Limb (tissue), 2 donors: Measurements from ENCODE around the gene ANKRD44.

Experiments
- DNase-seq, 2 donors: peaks; one replicate each; pipeline ENCODE4 v3.0.0-alpha.2; 2016; ENCODE audit errors: extremely low spot score in 2 of 2

The ANKRD44 gene

DNA sequence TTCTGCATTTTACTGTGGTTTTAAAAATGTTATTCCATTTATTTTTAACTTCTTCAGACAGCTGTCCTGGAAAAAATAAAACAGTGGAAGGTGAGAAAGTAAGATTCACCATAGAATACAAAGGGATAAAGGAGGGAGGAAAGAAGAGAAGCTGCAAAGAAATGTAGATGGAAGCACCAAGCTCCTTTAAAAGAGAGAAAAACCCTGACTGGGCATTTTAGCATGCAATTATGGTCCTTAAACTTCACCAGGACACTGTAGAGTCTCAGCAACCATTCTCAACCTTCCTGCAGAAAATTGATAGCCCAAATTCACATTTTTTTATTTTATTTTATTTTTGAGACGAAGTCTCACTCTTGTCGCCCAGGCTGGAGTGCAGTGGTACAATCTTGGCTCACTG lies 11.6 kb upstream of the ANKRD44 start:
- DNase-seq = no peak

DNA sequence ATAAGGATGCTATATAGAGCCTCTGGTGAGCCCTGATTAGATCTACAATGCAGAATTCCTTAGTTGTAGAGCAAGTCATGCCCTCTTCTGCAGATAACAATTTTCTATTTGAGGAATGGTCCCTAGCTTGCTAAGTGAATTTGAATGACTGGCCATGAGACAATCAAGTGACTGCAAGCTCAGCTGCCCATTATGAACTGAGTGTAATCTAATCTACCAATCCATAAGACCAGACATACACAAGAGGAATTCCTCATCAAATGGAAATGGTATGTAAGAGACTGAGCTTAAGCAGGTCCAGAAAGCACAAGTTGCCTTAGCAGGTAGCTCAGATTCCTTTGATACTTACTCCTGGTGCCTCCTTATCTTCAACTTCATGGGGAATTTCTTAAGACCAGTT lies 4.8 kb upstream of the ANKRD44 start:
- DNase-seq = no peak

DNA sequence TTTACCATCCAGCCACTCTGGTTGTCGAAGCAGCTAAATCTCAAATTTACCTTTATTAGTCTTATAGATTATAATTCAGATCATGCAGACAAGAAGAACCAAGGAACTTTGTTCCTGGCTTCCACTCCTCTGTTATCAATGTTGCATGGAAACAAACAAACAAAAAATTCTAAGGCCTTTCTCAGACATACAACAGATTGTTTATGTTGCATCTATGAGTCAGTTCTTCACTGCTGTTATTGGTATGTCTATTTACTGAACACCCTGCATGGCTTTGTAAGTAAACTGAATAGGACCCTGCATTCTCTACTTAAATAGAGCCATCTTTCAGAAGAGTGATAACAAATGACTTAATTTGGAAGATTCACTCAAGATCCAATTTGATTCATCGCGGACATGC lies 1.6 kb upstream of the ANKRD44 start:
- no peak for DNase-seq

DNA sequence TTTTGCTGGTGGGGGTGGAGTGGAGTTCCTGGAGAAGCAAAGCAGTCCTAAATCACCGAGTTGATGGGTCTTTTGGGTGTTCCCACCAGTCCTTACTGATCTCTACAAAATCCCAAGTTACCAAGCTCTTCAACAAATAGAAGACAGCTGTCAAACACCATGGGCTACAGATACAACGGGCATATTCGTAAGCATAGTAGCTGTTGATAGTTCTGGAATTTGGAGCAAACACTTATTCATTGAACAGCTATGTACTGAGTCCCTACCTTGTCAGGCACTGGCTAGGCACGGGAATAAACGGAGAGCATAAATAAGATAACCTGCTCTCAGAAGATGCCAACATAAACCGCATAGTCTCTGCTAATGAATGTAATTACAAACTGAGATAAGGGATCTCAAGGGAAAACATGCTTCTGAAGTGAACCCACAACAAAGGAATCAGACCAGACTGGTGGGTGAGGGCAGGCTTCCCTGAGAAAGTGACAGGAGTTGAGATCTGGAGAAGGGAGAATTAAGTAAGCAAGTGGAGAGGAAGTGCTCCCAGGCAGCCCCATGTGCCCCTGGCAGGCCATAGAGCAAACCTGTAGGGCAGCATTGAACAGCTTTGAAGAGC lies 947 bp upstream of the ANKRD44 start:
- no peak for DNase-seq

DNA sequence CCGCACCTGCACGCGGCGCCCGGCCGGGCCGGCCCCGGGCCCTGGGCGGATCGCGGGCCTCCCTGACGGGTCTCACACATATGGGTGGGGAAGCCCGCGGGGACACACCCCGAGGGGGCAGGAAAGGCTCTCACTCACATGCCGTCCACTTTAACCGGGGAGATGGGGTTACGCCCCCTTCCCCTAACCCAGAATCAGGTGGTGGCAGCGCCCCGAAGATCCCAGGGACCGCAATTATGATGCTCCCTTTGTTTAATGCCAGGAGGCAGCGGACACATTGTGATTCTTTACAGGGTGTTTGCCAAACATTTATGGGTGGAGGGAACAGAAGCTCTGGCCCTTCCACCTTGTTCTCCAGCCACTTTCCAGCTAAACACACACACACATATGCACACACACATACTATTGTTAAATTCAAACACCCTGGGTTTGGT lies 424 bp upstream of the ANKRD44 start:
- no peak for DNase-seq

DNA sequence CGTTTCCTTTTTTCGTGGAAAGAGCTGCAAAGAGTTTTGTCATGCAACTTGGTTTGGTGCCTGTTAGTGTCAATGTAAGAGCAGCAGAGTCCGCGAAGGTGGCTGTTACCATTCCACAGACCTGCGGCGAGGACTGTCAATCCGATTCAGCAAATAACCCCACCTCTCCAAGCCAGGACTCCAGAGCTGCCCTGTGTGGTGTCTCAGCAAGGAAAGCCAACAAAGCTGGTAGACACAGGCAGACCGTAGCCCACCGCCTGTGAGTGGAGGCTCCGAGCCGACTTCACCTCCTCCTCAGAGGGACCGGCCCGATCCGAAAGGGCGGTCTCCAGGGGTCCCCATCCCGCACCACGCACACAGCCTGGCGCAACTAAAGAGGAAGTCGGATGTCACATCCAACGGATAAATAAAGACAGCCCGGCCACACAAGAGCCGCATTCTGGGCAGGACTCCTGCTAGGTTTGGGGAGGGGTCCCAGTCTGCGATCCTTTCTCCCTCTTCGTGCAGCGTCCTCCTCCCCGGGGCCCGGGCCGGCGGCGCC lies 819 bp downstream of the ANKRD44 start:
- peak in 1 of 2 donors; percentile 70 for DNase-seq

DNA sequence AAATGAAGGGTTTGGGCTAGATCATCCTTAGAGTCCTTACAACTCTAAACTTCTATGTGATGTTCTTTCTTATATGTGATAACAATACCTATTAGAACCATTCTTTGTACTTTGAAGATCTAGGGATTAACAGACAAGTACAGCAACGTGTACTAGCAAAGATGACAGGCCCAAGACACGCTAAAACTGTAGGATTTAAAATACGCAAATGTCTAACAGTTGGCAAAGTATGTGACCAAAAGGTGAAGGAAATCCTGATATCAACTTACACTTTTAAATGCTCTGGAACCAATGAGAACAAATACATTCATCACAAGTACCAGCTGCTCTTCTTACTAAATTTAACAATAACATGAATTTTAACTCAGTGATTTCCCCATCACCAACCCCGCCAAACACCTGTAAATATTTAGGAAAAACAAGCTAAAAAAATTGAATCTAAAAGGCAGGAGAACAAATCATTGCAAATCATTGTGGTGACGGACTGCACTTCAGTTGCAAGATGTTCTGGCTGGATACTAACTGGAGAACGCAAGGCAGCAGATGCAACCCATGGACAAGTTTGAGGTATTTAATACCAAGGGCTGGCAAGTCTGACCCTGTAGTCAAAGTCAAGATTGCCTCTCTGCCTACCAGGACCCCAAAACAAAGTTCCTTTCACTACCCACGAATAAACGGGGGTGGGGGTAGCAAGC lies 1.4 kb downstream of the ANKRD44 start:
- DNase-seq = no peak

DNA sequence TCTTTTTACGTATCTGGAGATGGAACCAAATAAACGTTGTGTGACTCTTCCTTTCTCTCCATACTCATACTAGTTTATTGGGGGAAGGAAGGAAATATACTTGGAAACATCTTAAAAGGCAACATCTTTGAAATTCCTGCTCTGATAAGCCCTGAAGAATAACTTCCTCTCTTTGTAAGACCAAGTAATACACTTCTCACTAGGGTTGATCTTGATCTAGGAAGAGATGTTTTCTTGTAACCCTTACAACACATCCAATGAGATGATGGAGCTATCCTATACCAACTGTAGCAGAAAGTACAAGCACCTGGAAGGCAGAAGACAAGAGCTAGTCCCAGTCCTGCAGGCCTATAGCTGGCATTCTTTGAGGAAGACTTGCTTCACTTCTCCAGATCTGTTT lies 2.0 kb downstream of the ANKRD44 start:
- no peak for DNase-seq

DNA sequence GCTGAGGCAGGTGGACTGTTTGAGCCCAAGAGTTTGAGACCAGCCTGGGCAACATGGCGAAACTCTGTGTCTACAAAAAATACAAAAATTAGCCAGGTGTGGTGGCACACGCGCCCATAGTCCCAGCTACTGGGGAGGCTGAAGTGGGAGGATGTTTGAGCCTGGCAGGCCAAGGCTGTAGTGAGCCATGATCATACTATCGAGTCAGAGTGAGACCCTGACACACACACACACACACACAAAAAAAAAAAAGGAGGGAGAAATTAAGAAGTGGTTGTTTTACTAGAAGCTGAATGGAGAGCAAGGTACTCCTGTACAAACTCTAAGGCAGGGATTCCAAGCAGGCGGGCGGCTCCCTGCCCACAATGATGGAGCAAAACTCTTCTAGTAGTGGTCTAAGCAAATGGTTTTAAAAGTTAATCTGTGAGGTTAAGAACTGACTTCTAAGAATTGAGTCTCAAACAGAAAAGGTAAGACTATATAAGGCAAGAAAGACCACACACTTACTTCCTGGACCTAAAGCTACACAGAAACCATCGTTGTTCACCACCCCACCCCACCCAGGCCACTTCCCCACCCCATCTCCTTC lies 2.6 kb downstream of the ANKRD44 start:
- no peak for DNase-seq

DNA sequence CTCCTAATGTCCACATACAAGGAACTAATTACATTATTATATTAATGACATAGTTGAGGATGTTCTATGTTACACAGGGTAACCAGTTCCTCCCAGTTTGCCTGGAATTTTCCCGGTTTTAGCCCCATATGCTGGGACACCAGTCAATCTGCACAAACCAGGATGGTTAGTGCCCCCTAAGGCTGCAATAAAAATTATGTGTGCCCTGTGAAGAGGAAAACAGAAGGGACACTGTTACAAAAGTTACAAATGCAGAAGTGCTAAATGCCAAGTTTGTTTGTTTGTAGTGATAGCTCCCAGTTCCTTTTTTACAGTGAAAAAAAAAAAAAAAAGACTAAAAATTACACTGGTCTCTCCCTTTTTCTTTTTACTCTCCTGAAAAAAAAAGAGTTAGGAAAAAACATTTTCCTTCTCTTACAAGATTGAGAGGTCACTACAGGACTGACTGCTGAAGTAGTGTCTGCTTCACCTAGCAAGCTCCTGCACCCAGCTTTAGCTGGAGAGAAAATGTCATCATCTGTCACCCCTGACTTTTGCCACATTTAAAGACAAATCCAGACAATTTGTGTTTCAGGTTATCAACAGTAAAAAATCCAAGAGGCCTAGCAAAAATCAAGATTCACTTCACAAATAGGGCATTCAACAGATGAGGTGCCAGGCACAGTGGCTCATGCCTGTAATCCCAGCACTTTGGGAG lies 3.2 kb downstream of the ANKRD44 start:
- DNase-seq = no peak

DNA sequence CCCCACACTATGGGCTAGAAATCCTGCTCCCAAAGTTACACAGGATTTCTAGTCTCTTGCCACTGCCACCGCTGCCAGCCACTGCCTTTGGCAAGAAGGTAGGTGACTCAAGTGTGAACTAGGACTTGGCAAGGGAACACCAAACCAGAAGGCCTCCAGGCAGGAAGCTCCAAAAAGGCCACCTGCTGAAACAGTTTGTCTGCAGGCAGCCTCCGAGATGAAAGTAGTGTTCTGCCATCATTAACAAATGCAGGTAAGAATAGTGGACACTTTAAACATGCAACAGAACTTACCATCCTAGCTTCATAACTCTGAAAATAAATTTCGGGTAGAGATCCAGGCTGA lies 3.9 kb downstream of the ANKRD44 start:
- no peak for DNase-seq

DNA sequence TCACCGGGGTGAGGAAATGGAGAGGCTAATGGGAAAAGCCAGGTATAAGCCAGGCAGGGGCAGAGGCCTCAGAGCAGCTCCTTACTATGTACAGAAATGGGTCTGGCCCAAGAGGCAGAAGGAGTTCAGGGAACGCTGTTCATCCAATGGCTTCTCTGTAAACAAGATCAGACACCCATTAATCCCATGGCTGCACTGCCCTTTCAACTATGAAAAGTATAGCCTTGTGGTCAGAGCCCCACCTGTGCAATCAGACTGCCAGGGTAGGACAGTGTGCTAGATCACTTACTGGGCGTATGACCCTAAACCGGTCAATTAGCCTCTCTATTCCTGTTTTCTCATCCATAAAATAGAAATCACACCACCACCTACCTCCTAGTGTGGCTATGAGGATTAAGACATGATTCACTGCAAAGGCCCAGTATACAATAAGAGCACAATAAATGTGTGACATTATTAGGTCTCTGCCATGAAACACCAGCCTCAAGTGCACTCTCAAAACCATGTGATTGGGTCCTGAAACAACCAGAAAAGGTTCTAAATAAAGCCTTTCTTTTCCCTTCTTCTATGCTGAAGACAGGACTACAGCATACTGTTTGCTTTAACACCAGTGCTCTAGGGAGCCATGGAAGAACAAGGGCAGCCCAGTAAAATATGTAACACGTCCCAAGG lies 4.4 kb downstream of the ANKRD44 start:
- no peak for DNase-seq

DNA sequence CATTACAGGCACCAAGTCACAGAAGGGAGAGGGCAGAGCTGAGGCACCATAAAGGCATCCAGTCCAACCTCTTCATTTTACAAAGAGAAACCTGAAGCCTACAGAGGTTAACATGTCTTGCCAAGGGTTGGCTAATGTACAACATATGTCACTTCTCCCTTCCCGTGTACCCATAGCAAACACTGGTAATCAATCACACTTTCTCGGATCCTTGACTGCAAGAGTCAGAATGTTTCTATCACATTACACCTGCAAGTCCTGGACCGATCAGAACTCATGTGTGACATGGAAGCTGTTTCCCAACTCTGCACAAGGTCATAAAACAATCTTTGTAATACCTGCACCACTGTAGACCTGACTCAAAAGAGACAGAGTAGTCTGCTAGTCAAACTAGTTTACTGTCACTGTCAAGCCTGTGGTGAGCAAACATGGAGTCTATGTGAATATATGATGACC lies 6.0 kb downstream of the ANKRD44 start:
- no peak for DNase-seq

DNA sequence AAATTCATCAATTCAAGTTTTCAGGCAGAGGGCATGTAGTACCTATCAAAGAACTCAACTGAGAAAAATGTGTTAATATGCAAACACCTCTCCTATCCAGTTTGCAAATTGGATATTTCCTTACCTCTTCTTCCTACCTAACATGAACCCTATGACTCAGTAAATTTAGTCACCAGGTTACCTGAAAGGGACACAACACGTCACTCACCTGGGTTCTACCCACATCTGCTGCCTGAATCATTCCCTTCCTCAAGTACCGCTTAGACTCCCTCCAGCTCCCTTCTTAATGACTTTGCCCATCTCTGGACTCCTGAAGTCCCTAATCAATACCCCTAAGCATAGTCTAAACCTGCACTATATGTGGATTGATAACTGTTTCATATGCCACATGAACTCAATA lies 10.4 kb downstream of the ANKRD44 start:
- DNase-seq = no peak

DNA sequence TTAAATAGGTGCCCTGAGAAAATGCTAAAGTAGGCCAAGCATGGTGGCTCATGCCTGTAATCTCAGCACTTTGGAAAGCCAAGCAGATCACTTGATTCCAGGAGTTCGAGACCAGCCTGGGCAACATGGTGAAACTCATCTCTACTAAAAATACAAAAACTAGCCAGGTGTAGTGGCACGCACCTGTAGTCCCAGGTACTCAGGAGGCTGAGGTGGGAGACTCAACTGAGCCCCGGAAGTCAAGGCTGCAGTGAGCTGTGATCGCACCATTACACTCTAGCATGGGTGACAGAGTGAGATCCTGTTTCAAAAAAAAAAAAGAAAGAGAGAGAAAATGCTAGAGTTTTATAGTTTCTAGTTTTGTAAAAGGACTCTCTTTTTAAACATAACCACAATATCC lies 12.0 kb downstream of the ANKRD44 start:
- DNase-seq = no peak

DNA sequence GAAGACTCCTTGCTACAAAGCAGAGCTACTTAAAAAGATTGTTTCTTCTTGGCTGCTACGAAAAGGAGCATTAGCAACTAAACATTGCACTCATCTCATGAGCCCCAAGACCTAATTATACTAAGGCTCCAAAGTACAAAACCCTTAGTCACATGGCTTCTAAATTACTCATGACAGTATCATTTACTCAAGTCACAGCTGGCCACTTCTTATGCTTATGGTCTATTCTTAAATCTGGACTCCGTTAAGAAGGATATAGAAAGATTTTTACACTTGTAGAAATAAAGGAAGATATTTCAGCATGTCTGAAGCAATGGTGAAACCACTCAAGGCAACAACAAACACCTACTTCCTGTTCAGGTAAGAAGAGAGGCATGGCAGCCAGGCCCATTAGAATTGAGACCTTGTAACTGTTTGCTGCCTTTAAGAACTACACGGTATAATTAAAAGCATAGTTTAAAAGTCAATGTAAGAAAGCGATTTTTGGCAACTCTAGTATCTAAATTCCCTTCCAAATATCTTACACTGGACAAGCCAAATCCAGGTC lies 12.7 kb downstream of the ANKRD44 start:
- no peak for DNase-seq

DNA sequence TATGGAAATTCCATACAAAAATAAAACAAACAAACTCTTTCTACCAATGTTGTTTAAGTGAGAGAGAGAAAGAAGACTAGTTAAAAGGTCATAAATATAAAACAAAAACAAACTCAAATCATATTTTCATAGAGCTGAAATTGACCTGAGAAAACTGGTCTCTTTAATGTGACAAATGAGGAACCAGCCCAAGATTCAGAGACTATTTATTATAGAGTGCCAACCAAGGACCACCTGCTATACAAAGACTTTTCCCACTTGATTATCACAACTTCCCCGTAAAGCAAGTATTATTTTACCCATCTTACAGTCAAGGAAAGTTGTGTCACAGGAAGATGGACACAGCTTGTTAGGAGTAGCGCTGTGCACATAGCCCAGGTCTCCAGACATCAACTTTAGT lies 13.3 kb downstream of the ANKRD44 start:
- no peak for DNase-seq

DNA sequence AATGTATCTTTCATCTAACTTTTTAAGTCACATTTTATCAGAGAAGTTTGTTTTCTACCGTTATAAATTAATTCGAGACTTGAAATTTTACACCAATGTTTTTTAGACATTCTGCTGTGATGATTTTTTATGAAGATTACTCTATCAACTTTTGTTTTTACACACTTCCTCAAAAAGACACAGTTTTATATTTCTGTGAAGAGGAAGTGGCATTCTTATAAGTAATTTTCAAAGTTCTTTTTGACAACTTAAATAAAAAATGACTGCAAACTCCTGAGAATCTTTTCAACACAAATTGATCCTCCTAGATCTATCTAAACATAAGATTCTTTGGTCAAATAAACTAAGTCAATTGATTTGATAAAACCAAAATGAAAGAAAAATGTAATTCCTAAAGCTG lies 13.7 kb downstream of the ANKRD44 start:
- no peak for DNase-seq

DNA sequence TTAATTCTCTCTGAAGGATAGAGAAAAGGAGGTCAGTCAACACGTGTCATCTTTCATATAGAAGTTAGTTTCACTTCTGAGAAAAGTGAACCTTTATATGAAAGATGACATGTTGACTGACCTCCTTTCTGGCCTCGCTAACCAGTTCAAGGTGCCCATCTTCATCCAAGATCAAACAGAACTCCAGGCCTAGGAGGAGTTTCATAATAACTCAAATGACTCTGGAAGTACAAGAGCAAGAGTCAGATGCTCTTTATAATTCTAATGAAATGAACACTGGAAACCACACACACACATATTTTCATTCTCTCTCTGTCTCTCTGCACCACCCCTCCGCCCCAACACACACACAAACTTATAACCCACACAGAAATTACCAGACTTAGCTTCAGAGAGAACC lies 16.3 kb downstream of the ANKRD44 start:
- no peak for DNase-seq

DNA sequence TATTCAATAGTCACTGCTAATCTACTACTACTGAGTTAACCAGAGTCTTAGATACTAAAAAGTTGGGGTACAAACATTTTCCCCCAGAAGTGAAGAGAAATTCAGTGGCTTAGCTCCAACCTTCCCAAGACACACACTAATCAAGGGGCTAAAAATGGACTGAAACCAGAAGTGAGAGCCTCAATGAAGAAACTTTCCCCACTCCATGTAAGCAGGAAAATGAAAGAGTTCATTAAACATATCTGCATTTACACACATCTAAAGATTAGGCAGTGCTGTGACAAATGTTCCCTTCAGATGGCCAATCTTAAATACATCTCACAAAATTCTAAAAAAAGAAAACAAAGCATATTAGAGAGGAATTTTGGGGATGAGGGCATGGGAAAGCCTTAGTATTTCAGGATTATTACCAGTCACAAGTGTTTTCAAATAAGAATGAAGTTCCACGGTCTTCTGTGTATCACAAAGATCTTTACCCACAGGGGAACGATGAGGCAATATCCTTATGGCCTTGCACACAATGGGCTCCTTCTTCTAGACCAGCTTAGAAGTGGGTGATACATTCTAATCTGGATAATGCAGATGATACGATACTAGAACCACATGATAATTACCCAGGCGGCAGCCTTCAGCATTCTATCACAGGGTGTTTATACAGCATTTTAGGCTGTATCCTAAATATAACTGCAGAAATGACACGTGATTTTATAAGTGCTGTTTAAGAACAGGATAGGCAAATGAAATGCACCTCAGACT lies 17.1 kb downstream of the ANKRD44 start:
- DNase-seq = no peak

DNA sequence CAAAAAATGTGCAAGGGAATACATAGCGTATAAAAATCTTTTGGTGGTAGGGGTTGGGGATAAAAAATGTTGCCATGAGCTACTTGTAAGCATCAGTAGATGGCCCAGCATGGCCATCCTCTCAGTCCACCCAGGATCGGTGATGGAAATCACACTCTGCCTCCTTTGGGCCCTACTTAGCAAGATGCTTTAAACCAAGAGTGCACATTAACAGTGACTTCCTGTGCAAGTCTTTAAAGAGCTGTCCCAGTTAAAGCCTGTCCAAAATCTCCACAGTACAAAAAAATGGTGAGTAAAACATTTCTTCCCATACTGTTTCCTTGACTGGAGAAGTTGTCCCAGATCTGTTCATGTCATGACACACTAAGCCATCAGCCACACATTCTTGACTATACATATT lies 18.0 kb downstream of the ANKRD44 start:
- DNase-seq = no peak
